B cell (primary cell): ENCODE measurements around the gene NFAM1. TPM values are rescaled to one million over a fixed set of nuclear protein-coding genes. Genes with fewer than 3 reads are reported as not detected.

Experiments used
- ATAC-seq: fragments of 200-7000 bp; cut with Tn5 transposase; one replicate; pipeline ENCODE4 v1.10.0; 2021; ENCODE audit warnings: low read depth, mild to moderate bottlenecking, moderate number of reproducible peaks, moderate library complexity
- CTCF ChIA-PET: fragments of 350-600 bp; sonication (Branson Sonifier 250); formaldehyde crosslinking; loops from one replicate; lab custom pipeline; 2021; ENCODE audit warnings: antibody characterized with exemption, inconsistent platforms; lab: Charles Lee
- POLR2A ChIA-PET: fragments of 350-600 bp; sonication (Branson Sonifier 250); formaldehyde crosslinking; loops from one replicate; lab custom pipeline; 2021; ENCODE audit warnings: antibody characterized with exemption; lab: Charles Lee
- DNase-seq: peaks from one replicate; pipeline ENCODE4 v3.0.0; 2013
- H2AFZ ChIP-seq: 2 replicates; pipeline ENCODE4 v1.6.1; 2012; ENCODE audit warnings: mild to moderate bottlenecking, low read depth, low read length; ENCODE audit not compliant: insufficient read depth, poor library complexity, severe bottlenecking
- H3K27ac ChIP-seq, 2 donors: 1 replicate in 1 of 2; 2 replicates in 1 of 2; pipeline ENCODE4 v1.5.1; 2012 to 2013; ENCODE audit warnings: low read length in 2 of 2, mild to moderate bottlenecking in 2 of 2, moderate library complexity in 1 of 2
- H3K27me3 ChIP-seq, 4 experiments: fragments of 200-600 bp in 1 of 4; sonication (generic) in 1 of 4; replicated peaks in 1 of 4; 1 replicate in 2 of 4; 2 replicates in 2 of 4; pipeline versions ENCODE4 v1.6.1 to v1.7.0; 2013 to 2016; ENCODE audit warnings: low read length in 3 of 4, mild to moderate bottlenecking in 2 of 4, mixed read lengths in 1 of 4, moderate library complexity in 1 of 4; ENCODE audit not compliant: insufficient read depth in 4 of 4, control insufficient read depth in 3 of 4; ENCODE audit errors: control extremely low read depth in 1 of 4
- H3K36me3 ChIP-seq, 2 experiments: replicated peaks in 1 of 2; 1 replicate in 1 of 2; 2 replicates in 1 of 2; pipeline versions ENCODE4 v1.6.1 to v1.7.1; 2013; ENCODE audit warnings: low read length in 1 of 2; ENCODE audit not compliant: insufficient read depth in 2 of 2, control insufficient read depth in 1 of 2; ENCODE audit errors: control extremely low read depth in 1 of 2, extremely low read depth in 1 of 2
- H3K4me1 ChIP-seq, 2 donors: fragments of 200-600 bp in 1 of 2; sonication (generic) in 1 of 2; 1 replicate in 1 of 2; 2 replicates in 1 of 2; pipeline versions ENCODE4 v1.5.1 to v1.6.1; 2013 to 2017; ENCODE audit warnings: low read length in 2 of 2; ENCODE audit not compliant: control insufficient read depth in 2 of 2, insufficient read depth in 2 of 2
- H3K4me2 ChIP-seq: replicated peaks from 2 replicates; pipeline ENCODE3; 2012; ENCODE audit warnings: mild to moderate bottlenecking, low read depth, low read length; ENCODE audit not compliant: poor library complexity, severe bottlenecking
- H3K4me3 ChIP-seq, 5 experiments: fragments of 200-600 bp in 1 of 5; sonication (generic) in 1 of 5; 1 replicate in 3 of 5; 2 replicates in 2 of 5; pipeline versions ENCODE4 v1.5.1 to v1.7.0; 2011 to 2016; ENCODE audit warnings: low read length in 4 of 5, mild to moderate bottlenecking in 4 of 5, low read depth in 2 of 5, control low read depth in 1 of 5, moderate library complexity in 1 of 5; ENCODE audit not compliant: insufficient read depth in 1 of 5; ENCODE audit errors: control extremely low read depth in 1 of 5, extremely low read depth in 1 of 5
- H3K79me2 ChIP-seq: fragments of 200-600 bp; sonication (generic); one replicate; pipeline ENCODE4 v1.6.0; 2016; ENCODE audit warnings: low read length; ENCODE audit not compliant: control insufficient read depth, insufficient read depth
- H3K9ac ChIP-seq: fragments of 200-600 bp; sonication (generic); 2 replicates; pipeline ENCODE4 v1.6.1; 2017; ENCODE audit warnings: mild to moderate bottlenecking, low read length, moderate library complexity
- H3K9me3 ChIP-seq, 3 donors: one replicate each; pipeline versions ENCODE4 v1.6.1 to v1.7.1; 2013; ENCODE audit warnings: low read length in 2 of 3; ENCODE audit not compliant: control insufficient read depth in 2 of 3, insufficient read depth in 1 of 3; ENCODE audit errors: control extremely low read depth in 1 of 3
- H4K20me1 ChIP-seq: 2 replicates; pipeline ENCODE4 v1.6.0; 2012; ENCODE audit warnings: mild to moderate bottlenecking, low read length; ENCODE audit not compliant: insufficient read depth, control insufficient read depth, poor library complexity, severe bottlenecking
- H3K27ac Mint-ChIP-seq: one replicate; pipeline ENCODE4 v1.8.0; 2021; ENCODE audit warnings: mixed read lengths
- H3K27me3 Mint-ChIP-seq: one replicate; pipeline ENCODE4 v1.8.0; 2021; ENCODE audit warnings: mixed read lengths
- H3K4me1 Mint-ChIP-seq: one replicate; pipeline ENCODE4 v1.8.0; 2021; ENCODE audit warnings: mixed read lengths
- H3K4me3 Mint-ChIP-seq: one replicate; pipeline ENCODE4 v1.8.0; 2021; ENCODE audit warnings: mixed read lengths
- H3K9me3 Mint-ChIP-seq: one replicate; pipeline ENCODE4 v1.8.0; 2022; ENCODE audit warnings: mixed read lengths; ENCODE audit not compliant: insufficient read depth
- EZH2 ChIP-seq: IDR thresholded peaks from 2 replicates; pipeline ENCODE4 v1.6.1; 2012; ENCODE audit warnings: borderline replicate concordance, low read depth, mild to moderate bottlenecking, moderate library complexity, low read length; ENCODE audit not compliant: insufficient read depth, poor library complexity, severe bottlenecking
- WGBS: methylation state at CpG from one replicate; pipeline ENCODE4 v1.1.5; 2013; ENCODE audit warnings: missing lambda C conversion rate; ENCODE audit not compliant: insufficient coverage; 5-methylcytosine and 5-hydroxymethylcytosine counted together
- intact Hi-C: fragments of 100-400 bp; cut with micrococcal nuclease; formaldehyde crosslinking; loops from one replicate; pipeline ENCODE4 v1.10.0; 2022
- polyA plus RNA-seq: library from polyadenylated mRNA; depleted of rRNA; stranded (reverse); fragments of >200 nt; gene quantifications from 2 replicates; pipeline ENCODE4 v1.2.3, GENCODE V29; 2012
- total RNA-seq, 2 donors: library from RNA; stranded (reverse); fragments of 120-200 nt in 1 of 2; gene quantifications; 1 replicate in 1 of 2; 2 replicates in 1 of 2; pipeline versions ENCODE4 v1.2.3 to v1.2.4, GENCODE V29; 2013 to 2022
- TF ChIP-seq, protein P1 (sequence below): fragments of 200-600 bp; IDR thresholded peaks from one replicate; pipeline ENCODE4 v1.8.0; 2022; ENCODE audit warnings: antibody characterized with exemption, mild to moderate bottlenecking

NFAM1 gene
- total and polyA plus RNA-seq, 2 donors (not counting 1 experiment from before 2014, with no cell fraction given), result 0.27 to 0.52 TPM

DNA sequence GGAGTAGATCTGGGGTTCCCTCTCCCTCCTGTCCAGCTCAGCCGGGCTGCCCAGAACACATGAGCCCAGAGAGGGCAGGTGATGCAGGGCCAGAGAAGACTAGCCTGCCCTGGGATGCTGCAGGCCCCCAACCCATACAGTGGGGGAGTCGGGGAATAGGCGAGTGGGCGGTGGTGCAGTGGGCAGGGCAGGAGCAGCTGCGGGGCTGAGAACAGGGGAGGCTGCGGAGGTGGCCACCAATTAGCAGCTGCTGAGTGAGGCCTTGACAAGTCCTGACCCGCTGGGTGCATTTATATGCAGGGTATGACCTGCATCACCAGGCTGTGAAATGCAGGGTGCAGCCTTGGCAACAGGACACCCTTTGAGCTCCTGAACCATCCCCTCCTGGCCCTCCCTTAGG is 43.1 kb downstream of the NFAM1 start:
- no peaks in the 10 kb centered on the region for H3K4me1 ChIP-seq
- no peaks in the 10 kb centered on the region for H3K79me2 ChIP-seq
- no peak overlapping the region for H3K4me3 Mint-ChIP-seq
- WGBS, result 100% methylated on average over 6 of the region's 7 CpGs
- ATAC-seq (no peak), DNase-seq (no peak)
- H3K27ac ChIP-seq, result no peak overlapping the region
- H3K27ac Mint-ChIP-seq, result peak overlapping the region; percentile 41
- ChIA-PET POLR2A (no interaction called here), CTCF (no interaction called here)
- intact Hi-C loops, result no loop called here
- no peaks in the 10 kb centered on the region for H3K9me3 ChIP-seq
- peaks cover 0 to 11% (median 0%) of the 10 kb centered on the region in 4 experiments for H3K27me3 ChIP-seq
- H3K9me3 Mint-ChIP-seq, result no peaks in the 10 kb centered on the region
- H3K4me1 Mint-ChIP-seq, result peaks cover 4% of the 10 kb centered on the region
- no peak overlapping the region for H2AFZ ChIP-seq
- H3K4me2 ChIP-seq, result no peak overlapping the region
- H3K36me3 ChIP-seq, result no peaks in the 10 kb centered on the region
- no peak overlapping the region for H3K4me3 ChIP-seq
- peaks cover 15% of the 10 kb centered on the region for H3K27me3 Mint-ChIP-seq
- no peak overlapping the region for H3K9ac ChIP-seq
- no peak for TF ChIP-seq EZH2
- TF ChIP-seq, protein P1, sequence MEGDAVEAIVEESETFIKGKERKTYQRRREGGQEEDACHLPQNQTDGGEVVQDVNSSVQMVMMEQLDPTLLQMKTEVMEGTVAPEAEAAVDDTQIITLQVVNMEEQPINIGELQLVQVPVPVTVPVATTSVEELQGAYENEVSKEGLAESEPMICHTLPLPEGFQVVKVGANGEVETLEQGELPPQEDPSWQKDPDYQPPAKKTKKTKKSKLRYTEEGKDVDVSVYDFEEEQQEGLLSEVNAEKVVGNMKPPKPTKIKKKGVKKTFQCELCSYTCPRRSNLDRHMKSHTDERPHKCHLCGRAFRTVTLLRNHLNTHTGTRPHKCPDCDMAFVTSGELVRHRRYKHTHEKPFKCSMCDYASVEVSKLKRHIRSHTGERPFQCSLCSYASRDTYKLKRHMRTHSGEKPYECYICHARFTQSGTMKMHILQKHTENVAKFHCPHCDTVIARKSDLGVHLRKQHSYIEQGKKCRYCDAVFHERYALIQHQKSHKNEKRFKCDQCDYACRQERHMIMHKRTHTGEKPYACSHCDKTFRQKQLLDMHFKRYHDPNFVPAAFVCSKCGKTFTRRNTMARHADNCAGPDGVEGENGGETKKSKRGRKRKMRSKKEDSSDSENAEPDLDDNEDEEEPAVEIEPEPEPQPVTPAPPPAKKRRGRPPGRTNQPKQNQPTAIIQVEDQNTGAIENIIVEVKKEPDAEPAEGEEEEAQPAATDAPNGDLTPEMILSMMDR, result no peak
- no peaks in the 10 kb centered on the region for H4K20me1 ChIP-seq

DNA sequence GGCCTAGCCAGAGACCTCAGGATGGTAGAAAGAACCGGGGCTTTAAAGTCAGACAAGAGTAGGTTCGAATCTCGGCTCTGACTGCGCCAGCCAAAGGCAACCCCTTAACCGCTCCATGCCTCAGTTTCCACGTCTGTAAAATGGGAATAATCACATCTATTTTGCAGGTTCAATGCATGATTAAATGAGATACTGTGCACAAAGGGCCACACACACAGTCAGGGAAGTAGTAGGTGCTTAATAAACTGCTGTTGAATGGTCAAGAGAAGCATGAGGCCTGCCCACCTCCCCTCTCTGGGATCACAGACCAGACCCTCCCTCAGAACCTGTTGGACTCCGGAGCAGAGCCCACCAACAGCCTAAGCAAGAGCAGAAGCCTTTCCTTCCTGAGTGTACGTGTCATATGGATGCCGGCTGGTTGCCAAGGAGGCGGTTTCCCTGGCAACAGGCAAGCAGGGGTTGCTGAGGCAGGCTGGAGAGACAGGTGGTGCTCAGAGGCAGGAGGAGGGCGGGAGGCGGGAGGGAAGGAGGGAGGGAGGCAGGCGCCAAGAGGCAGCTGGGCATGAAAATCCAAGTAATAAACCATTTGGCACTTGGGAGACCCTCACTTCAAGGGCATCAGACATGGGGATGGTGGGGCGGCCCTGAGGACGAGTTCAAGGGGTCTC is 43.9 kb downstream of the NFAM1 start:
- Histone ChIP-seq H3K36me3 (no peaks in the 10 kb centered on the region), H3K4me3 (no peak overlapping the region), H3K4me2 (no peak overlapping the region), H3K9me3 (no peaks in the 10 kb centered on the region), H2AFZ (no peak overlapping the region), H3K9ac (no peak overlapping the region), H4K20me1 (no peaks in the 10 kb centered on the region), H3K79me2 (no peaks in the 10 kb centered on the region), H3K4me1 (no peaks in the 10 kb centered on the region), H3K27ac (no peak overlapping the region), H3K27me3 (peaks cover 0 to 17% (median 0%) of the 10 kb centered on the region in 4 experiments)
- Mint-ChIP-seq H3K27ac (no peak overlapping the region), H3K4me1 (peaks cover 4% of the 10 kb centered on the region), H3K9me3 (no peaks in the 10 kb centered on the region), H3K27me3 (peaks cover 15% of the 10 kb centered on the region), H3K4me3 (no peak overlapping the region)
- ChIA-PET POLR2A (no interaction called here), CTCF (no interaction called here)
- DNase-seq, result no peak
- no peak for ATAC-seq
- intact Hi-C loops, result no loop called here
- 92% methylated on average over 9 of the region's 15 CpGs for WGBS
- TF ChIP-seq, protein P1, result no peak
- no peak for TF ChIP-seq EZH2
